ENCODE measurements around the gene OR6B1. TPM values are rescaled to one million over a fixed set of nuclear protein-coding genes. Genes with fewer than 3 reads are reported as not detected.

The OR6B1 gene
- polyA plus RNA-seq, 1 donor from 2014 or later, result not detected

DNA sequence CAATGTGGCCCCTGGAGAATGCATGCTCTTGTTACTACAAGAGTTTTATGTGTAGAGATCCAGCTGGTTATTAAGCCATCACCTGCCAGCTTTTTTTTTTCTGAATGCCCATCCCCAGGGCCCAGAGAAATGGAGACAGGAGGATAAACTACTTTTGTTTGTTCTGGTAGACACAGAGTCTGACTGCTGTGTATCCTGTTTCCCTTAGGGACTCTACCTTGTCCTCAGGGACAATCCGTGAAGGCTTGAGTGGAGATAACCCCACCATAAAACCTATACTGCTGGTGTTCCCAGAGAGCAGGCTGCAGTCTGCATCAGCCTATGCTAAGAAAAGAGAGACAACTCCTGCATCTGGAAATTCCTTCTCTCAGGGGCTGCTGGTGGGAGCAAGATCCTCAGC lies 48.5 kb downstream of the OR6B1 start, which contains the start of gene OR2A5:
Gene OR2A5 (plus strand): TSS at position 301 of the 400 bp plus-strand sequence. CDS start 1,454 bp downstream, outside the sequence.
- H3K27me3 ChIP-seq (ENCODE audit: insufficient read depth, low read depth, low read length), result no peaks in the 10 kb centered on the region
- TF ChIP-seq, protein P1, sequence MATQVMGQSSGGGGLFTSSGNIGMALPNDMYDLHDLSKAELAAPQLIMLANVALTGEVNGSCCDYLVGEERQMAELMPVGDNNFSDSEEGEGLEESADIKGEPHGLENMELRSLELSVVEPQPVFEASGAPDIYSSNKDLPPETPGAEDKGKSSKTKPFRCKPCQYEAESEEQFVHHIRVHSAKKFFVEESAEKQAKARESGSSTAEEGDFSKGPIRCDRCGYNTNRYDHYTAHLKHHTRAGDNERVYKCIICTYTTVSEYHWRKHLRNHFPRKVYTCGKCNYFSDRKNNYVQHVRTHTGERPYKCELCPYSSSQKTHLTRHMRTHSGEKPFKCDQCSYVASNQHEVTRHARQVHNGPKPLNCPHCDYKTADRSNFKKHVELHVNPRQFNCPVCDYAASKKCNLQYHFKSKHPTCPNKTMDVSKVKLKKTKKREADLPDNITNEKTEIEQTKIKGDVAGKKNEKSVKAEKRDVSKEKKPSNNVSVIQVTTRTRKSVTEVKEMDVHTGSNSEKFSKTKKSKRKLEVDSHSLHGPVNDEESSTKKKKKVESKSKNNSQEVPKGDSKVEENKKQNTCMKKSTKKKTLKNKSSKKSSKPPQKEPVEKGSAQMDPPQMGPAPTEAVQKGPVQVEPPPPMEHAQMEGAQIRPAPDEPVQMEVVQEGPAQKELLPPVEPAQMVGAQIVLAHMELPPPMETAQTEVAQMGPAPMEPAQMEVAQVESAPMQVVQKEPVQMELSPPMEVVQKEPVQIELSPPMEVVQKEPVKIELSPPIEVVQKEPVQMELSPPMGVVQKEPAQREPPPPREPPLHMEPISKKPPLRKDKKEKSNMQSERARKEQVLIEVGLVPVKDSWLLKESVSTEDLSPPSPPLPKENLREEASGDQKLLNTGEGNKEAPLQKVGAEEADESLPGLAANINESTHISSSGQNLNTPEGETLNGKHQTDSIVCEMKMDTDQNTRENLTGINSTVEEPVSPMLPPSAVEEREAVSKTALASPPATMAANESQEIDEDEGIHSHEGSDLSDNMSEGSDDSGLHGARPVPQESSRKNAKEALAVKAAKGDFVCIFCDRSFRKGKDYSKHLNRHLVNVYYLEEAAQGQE (IDR thresholded peaks at IDR 0.05; ENCODE audit: borderline replicate concordance), result no peak
- TF ChIP-seq RAD21 (conservative IDR thresholded peaks at IDR 0.05) (no peak), EP300 (conservative IDR thresholded peaks at IDR 0.05; ENCODE audit: poor library complexity, severe bottlenecking) (no peak), EZH2 (IDR thresholded peaks at IDR 0.05; ENCODE audit: borderline replicate concordance, insufficient read depth, low read length, poor library complexity, severe bottlenecking) (no peak), MXI1 (conservative IDR thresholded peaks at IDR 0.05; ENCODE audit: poor library complexity, severe bottlenecking) (no peak), POLR2AphosphoS5 (IDR thresholded peaks at IDR 0.05) (no peak), TAF1 (IDR thresholded peaks at IDR 0.05; ENCODE audit: low read depth) (no peak), SMC3 (conservative IDR thresholded peaks at IDR 0.05; ENCODE audit: poor library complexity) (no peak)
- TF ChIP-seq, protein P2, sequence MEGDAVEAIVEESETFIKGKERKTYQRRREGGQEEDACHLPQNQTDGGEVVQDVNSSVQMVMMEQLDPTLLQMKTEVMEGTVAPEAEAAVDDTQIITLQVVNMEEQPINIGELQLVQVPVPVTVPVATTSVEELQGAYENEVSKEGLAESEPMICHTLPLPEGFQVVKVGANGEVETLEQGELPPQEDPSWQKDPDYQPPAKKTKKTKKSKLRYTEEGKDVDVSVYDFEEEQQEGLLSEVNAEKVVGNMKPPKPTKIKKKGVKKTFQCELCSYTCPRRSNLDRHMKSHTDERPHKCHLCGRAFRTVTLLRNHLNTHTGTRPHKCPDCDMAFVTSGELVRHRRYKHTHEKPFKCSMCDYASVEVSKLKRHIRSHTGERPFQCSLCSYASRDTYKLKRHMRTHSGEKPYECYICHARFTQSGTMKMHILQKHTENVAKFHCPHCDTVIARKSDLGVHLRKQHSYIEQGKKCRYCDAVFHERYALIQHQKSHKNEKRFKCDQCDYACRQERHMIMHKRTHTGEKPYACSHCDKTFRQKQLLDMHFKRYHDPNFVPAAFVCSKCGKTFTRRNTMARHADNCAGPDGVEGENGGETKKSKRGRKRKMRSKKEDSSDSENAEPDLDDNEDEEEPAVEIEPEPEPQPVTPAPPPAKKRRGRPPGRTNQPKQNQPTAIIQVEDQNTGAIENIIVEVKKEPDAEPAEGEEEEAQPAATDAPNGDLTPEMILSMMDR (IDR thresholded peaks at IDR 0.05; ENCODE audit: poor library complexity, severe bottlenecking), result no peak
- H3K27ac ChIP-seq (ENCODE audit: low read length), result no peak within 1 kb of the TSS
- H3K79me2 ChIP-seq (replicated peaks; ENCODE audit: insufficient read depth, low read length), result no peaks in the 10 kb centered on the region
- H3K4me3 ChIP-seq (ENCODE audit: low read length), result no peak within 1 kb of the TSS
- H2AFZ ChIP-seq (ENCODE audit: low read depth, low read length), result no peak within 1 kb of the TSS
- no peak within 1 kb of the TSS for H3K9ac ChIP-seq (ENCODE audit: low read length)
- H4K20me1 ChIP-seq (ENCODE audit: insufficient read depth), result no peaks in the 10 kb centered on the region
- H3K4me2 ChIP-seq (ENCODE audit: low read length), result no peak within 1 kb of the TSS
- no peaks in the 10 kb centered on the region for H3F3A ChIP-seq (ENCODE audit: insufficient read depth, low read length, poor library complexity, severe bottlenecking)
- H3K36me3 ChIP-seq (ENCODE audit: insufficient read depth, low read length), result no peaks in the 10 kb centered on the region
- H3K9me3 ChIP-seq (ENCODE audit: low read length), result no peaks in the 10 kb centered on the region
- H3K9me2 ChIP-seq (ENCODE audit: insufficient read depth, low read length), result no peaks in the 10 kb centered on the region

- Histone ChIP-seq H3K36me3 (ENCODE audit: insufficient read depth, low read length) (no peaks in the 10 kb centered on the region), H3K9me2 (ENCODE audit: insufficient read depth, low read length) (no peaks in the 10 kb centered on the region), H3K9me3 (ENCODE audit: low read length) (no peaks in the 10 kb centered on the region), H3K4me3 (ENCODE audit: low read length) (no peak overlapping the region), H3K9ac (ENCODE audit: low read length) (no peak overlapping the region), H3K79me2 (replicated peaks; ENCODE audit: insufficient read depth, low read length) (no peaks in the 10 kb centered on the region), H3K27me3 (ENCODE audit: insufficient read depth, low read depth, low read length) (no peaks in the 10 kb centered on the region), H4K20me1 (ENCODE audit: insufficient read depth) (no peaks in the 10 kb centered on the region), H3F3A (ENCODE audit: insufficient read depth, low read length, poor library complexity, severe bottlenecking) (no peaks in the 10 kb centered on the region), H3K27ac (ENCODE audit: low read length) (no peak overlapping the region), H3K4me2 (ENCODE audit: low read length) (no peak overlapping the region), H2AFZ (ENCODE audit: low read depth, low read length) (no peak overlapping the region)
- no peak for TF ChIP-seq POLR2AphosphoS5 (IDR thresholded peaks at IDR 0.05)
- no peak for TF ChIP-seq EZH2 (IDR thresholded peaks at IDR 0.05; ENCODE audit: borderline replicate concordance, insufficient read depth, low read length, poor library complexity, severe bottlenecking)
- no peak for TF ChIP-seq TAF1 (IDR thresholded peaks at IDR 0.05; ENCODE audit: low read depth)
- no peak for TF ChIP-seq EP300 (conservative IDR thresholded peaks at IDR 0.05; ENCODE audit: poor library complexity, severe bottlenecking)
- TF ChIP-seq, protein P2 (IDR thresholded peaks at IDR 0.05; ENCODE audit: poor library complexity, severe bottlenecking), result no peak
- no peak for TF ChIP-seq SMC3 (conservative IDR thresholded peaks at IDR 0.05; ENCODE audit: poor library complexity)
- TF ChIP-seq, protein P1 (IDR thresholded peaks at IDR 0.05; ENCODE audit: borderline replicate concordance), result no peak
- TF ChIP-seq MXI1 (conservative IDR thresholded peaks at IDR 0.05; ENCODE audit: poor library complexity, severe bottlenecking), result no peak
- no peak for TF ChIP-seq RAD21 (conservative IDR thresholded peaks at IDR 0.05)
These were observed 49.4 kb downstream of the OR6B1 start for GRCh38 chr7:144049491-144049890.

Measured in neural cell (in vitro differentiated cells).